ENCODE results near the gene MAST4. TPM values are rescaled to one million over a fixed set of nuclear protein-coding genes. Genes with fewer than 3 reads are reported as not detected.

MAST4 gene
- total RNA-seq, 4 donors from 2014 or later, result 55.3 to 148 (median 110) TPM

DNA sequence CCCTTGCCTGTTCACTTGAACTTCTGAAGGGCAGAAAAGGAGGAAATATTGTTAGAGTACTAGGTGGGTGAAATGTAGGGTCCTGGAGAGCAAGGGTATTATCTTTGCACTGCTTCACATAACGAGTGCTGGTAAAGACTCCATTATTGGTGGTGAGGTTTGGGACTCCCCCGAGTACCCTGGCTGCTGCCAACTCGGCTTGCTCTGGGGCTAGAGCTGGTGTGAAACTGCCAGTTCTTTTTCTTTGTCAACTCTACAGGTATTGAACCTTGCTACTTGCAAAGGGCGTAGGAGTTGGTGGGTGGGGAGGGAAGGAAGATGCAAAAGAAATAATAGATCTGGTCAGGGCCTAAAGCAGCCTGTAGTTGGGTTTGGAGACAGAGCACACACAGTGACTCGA lies 16.0 kb downstream of the MAST4 start:
- Histone ChIP-seq H3K4me3 (no peak overlapping the region), H3K36me3 (no peaks in the 10 kb centered on the region), H3K27me3 (peaks cover 0 to 3% (median 0%) of the 10 kb centered on the region in 4 donors), H3K4me1 (no peaks in the 10 kb centered on the region), H3K27ac (no peak overlapping the region), H3K9me3 (no peaks in the 10 kb centered on the region)
- no peak for DNase-seq
- WGBS, 2 donors, result 84 to 90% methylated on average over 5 of the region's 5 CpGs
- TF ChIP-seq CTCF (IDR thresholded peaks at IDR 0.05) (no peak), POLR2A (IDR thresholded peaks at IDR 0.05) (no peak)
- intact Hi-C loops (cut with DNase I), result no loop called here

GRCh38 chr5:66615136-66615535 lies 18.9 kb downstream of the MAST4 start:
- Histone ChIP-seq H3K4me3 (no peak overlapping the region), H3K36me3 (no peaks in the 10 kb centered on the region), H3K9me3 (no peaks in the 10 kb centered on the region), H3K27ac (no peak overlapping the region), H3K27me3 (no peaks in the 10 kb centered on the region), H3K4me1 (no peaks in the 10 kb centered on the region)
- no peak for DNase-seq
- no peak for TF ChIP-seq CTCF (IDR thresholded peaks at IDR 0.05)
- TF ChIP-seq POLR2A (IDR thresholded peaks at IDR 0.05), result no peak
- intact Hi-C loops (cut with DNase I), result no loop called here
- 89% methylated on average over 3 of the region's 3 CpGs; no CpG with 5 or more reads in 1 of the 2 donors for WGBS, 2 donors

DNA sequence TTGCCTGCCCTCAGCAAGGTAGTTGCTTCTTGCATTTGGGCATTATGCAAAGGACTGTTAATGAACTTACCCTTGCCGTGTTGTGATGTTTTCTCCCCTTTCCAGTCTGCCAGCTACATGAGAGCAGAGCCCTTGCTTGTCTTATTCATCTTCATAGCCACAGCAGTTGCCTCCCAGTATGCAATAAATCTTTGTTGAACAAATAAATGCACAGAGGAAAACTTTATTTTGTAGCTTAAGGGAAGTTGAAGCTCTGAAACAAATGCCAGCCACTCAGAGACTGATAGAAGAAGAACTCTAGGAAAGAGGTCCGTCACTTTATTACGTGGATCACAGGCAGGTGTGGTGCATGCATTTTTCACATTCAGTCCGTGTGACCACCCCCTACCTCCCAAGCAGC lies 19.7 kb downstream of the MAST4 start:
- Histone ChIP-seq H3K4me1 (no peaks in the 10 kb centered on the region), H3K4me3 (no peak overlapping the region), H3K27me3 (no peaks in the 10 kb centered on the region), H3K36me3 (no peaks in the 10 kb centered on the region), H3K9me3 (no peaks in the 10 kb centered on the region), H3K27ac (no peak overlapping the region)
- DNase-seq, result no peak
- WGBS, 2 donors, result 61 to 78% methylated on average over 4 of the region's 4 CpGs
- no peak for TF ChIP-seq POLR2A (IDR thresholded peaks at IDR 0.05)
- TF ChIP-seq CTCF (IDR thresholded peaks at IDR 0.05), result no peak
- intact Hi-C loops (cut with DNase I), result no loop called here

GRCh38 chr5:66616520-66617225 lies 20.5 kb downstream of the MAST4 start:
- no peaks in the 10 kb centered on the region for H3K9me3 ChIP-seq
- intact Hi-C loops (cut with DNase I), result no loop called here
- no peak overlapping the region for H3K4me3 ChIP-seq
- no peaks in the 10 kb centered on the region for H3K4me1 ChIP-seq
- H3K27ac ChIP-seq, result no peak overlapping the region
- H3K27me3 ChIP-seq, result no peaks in the 10 kb centered on the region
- WGBS, 2 donors, result 20 to 65% methylated on average over 2 to 3 of the region's 3 CpGs
- H3K36me3 ChIP-seq, result no peaks in the 10 kb centered on the region
- DNase-seq, result no peak
- TF ChIP-seq CTCF (IDR thresholded peaks at IDR 0.05) (no peak), POLR2A (IDR thresholded peaks at IDR 0.05) (no peak)

GRCh38 chr5:66617226-66617861 lies 21.2 kb downstream of the MAST4 start:
- Histone ChIP-seq H3K36me3 (no peaks in the 10 kb centered on the region), H3K27ac (no peak overlapping the region), H3K4me3 (no peak overlapping the region), H3K9me3 (no peaks in the 10 kb centered on the region), H3K4me1 (no peaks in the 10 kb centered on the region), H3K27me3 (no peaks in the 10 kb centered on the region)
- no peak for DNase-seq
- 70 to 91% methylated on average over 6 of the region's 6 CpGs for WGBS, 2 donors
- intact Hi-C loops (cut with DNase I), result no loop called here
- TF ChIP-seq CTCF (IDR thresholded peaks at IDR 0.05) (no peak), POLR2A (IDR thresholded peaks at IDR 0.05) (no peak)

Measured in esophagus squamous epithelium (tissue), 5 donors.